A673 (cell line): Measurements from ENCODE around the gene EBLN1. TPM values are rescaled to one million over a fixed set of nuclear protein-coding genes. Genes with fewer than 3 reads are reported as not detected.

Source experiments
- BruUV-seq: library from RNA; stranded (reverse); fragments of 400-500 nt; replicated peaks from 2 replicates; lab custom pipeline; 2021; lab: Mats Ljungman, UMichigan
- CTCF ChIA-PET: fragments of 300-600 bp; sonication (Branson Sonifier 250); formaldehyde crosslinking; loops from one replicate; lab custom pipeline; 2022; ENCODE audit warnings: antibody characterized with exemption; lab: Charles Lee
- POLR2A ChIA-PET: fragments of 300-600 bp; sonication (Branson Sonifier 250); formaldehyde crosslinking; loops from one replicate; lab custom pipeline; 2022; ENCODE audit warnings: antibody characterized with exemption; ENCODE audit not compliant: low non-redundant PET; lab: Charles Lee
- DNase-seq: peaks from one replicate; pipeline ENCODE4 v3.0.0-alpha.2; 2015; ENCODE audit warnings: low spot score
- H3K27ac ChIP-seq: fragments of 200-600 bp; sonication (generic); 2 replicates; pipeline ENCODE4 v1.5.1; 2016; ENCODE audit warnings: mixed run types, low read depth, mild to moderate bottlenecking, mixed read lengths, antibody characterized with exemption, low read length; ENCODE audit not compliant: poor library complexity, severe bottlenecking
- H3K27me3 ChIP-seq: fragments of 200-600 bp; sonication (generic); replicated peaks from 2 replicates; pipeline ENCODE4 v1.6.1; 2017; ENCODE audit warnings: mixed run types, low read depth, mild to moderate bottlenecking, mixed read lengths, antibody characterized with exemption, low read length; ENCODE audit not compliant: insufficient read depth, poor library complexity
- H3K36me3 ChIP-seq: fragments of 200-600 bp; sonication (generic); 2 replicates; pipeline ENCODE4 v1.6.1; 2016; ENCODE audit warnings: mixed run types, mild to moderate bottlenecking, mixed read lengths, antibody characterized with exemption, low read length; ENCODE audit not compliant: insufficient read depth, poor library complexity, severe bottlenecking
- H3K4me1 ChIP-seq: fragments of 200-600 bp; sonication (generic); 2 replicates; pipeline ENCODE4 v1.6.1; 2017; ENCODE audit warnings: mixed run types, mild to moderate bottlenecking, mixed read lengths, antibody characterized with exemption, low read length; ENCODE audit not compliant: insufficient read depth, poor library complexity, severe bottlenecking
- H3K4me3 ChIP-seq: fragments of 200-600 bp; sonication (generic); 2 replicates; pipeline ENCODE4 v1.5.1; 2016; ENCODE audit warnings: low read depth, mixed run types, mild to moderate bottlenecking, mixed read lengths, low read length; ENCODE audit not compliant: poor library complexity, severe bottlenecking
- H3K9me3 ChIP-seq: fragments of 200-600 bp; sonication (generic); 2 replicates; pipeline ENCODE4 v1.6.1; 2016; ENCODE audit warnings: mixed run types, low read depth, mild to moderate bottlenecking, mixed read lengths, antibody characterized with exemption, low read length; ENCODE audit not compliant: poor library complexity, severe bottlenecking
- CTCF ChIP-seq: fragments of 300-800, 200-600 bp; sonication (generic); conservative IDR thresholded peaks from 2 replicates; pipeline ENCODE4 v1.5.1; 2017; ENCODE audit warnings: low read depth, mild to moderate bottlenecking, antibody characterized with exemption, low read length, moderate library complexity, mixed read lengths
- EZH2 ChIP-seq: fragments of 200-600 bp; sonication (generic); IDR thresholded peaks from 2 replicates; pipeline ENCODE4 v1.6.1; 2017; ENCODE audit warnings: borderline replicate concordance, low read depth, mild to moderate bottlenecking, mixed read lengths, antibody characterized with exemption, low read length; ENCODE audit not compliant: poor library complexity, severe bottlenecking
- intact Hi-C: fragments of 100-400 bp; cut with micrococcal nuclease; formaldehyde crosslinking; loops from one replicate; pipeline ENCODE4 v1.10.0; 2022; ENCODE audit not compliant: unreplicated experiment
- total RNA-seq: library from RNA; stranded (reverse); gene quantifications from 2 replicates; pipeline ENCODE4 v1.2.3, GENCODE V29; 2021

Gene EBLN1
- total RNA-seq, 1 experiment from 2014 or later: not detected

GRCh38 chr10:22259280-22259679 lies 41.5 kb upstream of the EBLN1 start:
- H3K27me3 ChIP-seq: no peaks in the 10 kb centered on the region
- no TSS peak for BruUV-seq
- no peaks in the 10 kb centered on the region for H3K9me3 ChIP-seq
- H3K4me3 ChIP-seq: no peak overlapping the region
- CTCF ChIA-PET: no interaction called here
- intact Hi-C loops: loop anchor here (10.0 kb wide), 1 partner anchor 336 kb away; no protein-coding TSS in a partner anchor
- H3K27ac ChIP-seq: no peak overlapping the region
- H3K36me3 ChIP-seq: no peaks in the 10 kb centered on the region
- peaks cover 18% of the 10 kb centered on the region for H3K4me1 ChIP-seq
- POLR2A ChIA-PET: no interaction called here
- TF ChIP-seq EZH2: no peak
- TF ChIP-seq CTCF: no peak
- DNase-seq: no peak

- DNase-seq: no peak
- Histone ChIP-seq H3K36me3 (no peaks in the 10 kb centered on the region), H3K27me3 (no peaks in the 10 kb centered on the region), H3K9me3 (no peaks in the 10 kb centered on the region), H3K4me3 (no peak overlapping the region), H3K4me1 (peaks cover 18% of the 10 kb centered on the region), H3K27ac (no peak overlapping the region)
- POLR2A ChIA-PET: no interaction called here
- intact Hi-C loops: loop anchor here (10.0 kb wide), 1 partner anchor 336 kb away; no protein-coding TSS in a partner anchor
- CTCF ChIA-PET: no interaction called here
- TF ChIP-seq EZH2: no peak
- BruUV-seq: no TSS peak
Observed at GRCh38 chr10:22258471-22258870, 40.7 kb upstream of the EBLN1 start.

GRCh38 chr10:22253580-22253882 lies 35.7 kb upstream of the EBLN1 start:
- Histone ChIP-seq H3K9me3 (no peaks in the 10 kb centered on the region), H3K4me3 (no peak overlapping the region), H3K27me3 (no peaks in the 10 kb centered on the region), H3K4me1 (peaks cover 41% of the 10 kb centered on the region), H3K36me3 (no peaks in the 10 kb centered on the region), H3K27ac (no peak overlapping the region)
- intact Hi-C loops: loop anchor here (10.0 kb wide), 1 partner anchor 341 kb away; no protein-coding TSS in a partner anchor
- POLR2A ChIA-PET: no interaction called here
- DNase-seq: no peak
- CTCF ChIA-PET: no interaction called here
- no TSS peak for BruUV-seq
- TF ChIP-seq CTCF (no peak), EZH2 (no peak)
